Measurements from ENCODE around the gene CDC42SE1.

The CDC42SE1 gene

GRCh38 chr1:151011154-151011850, 48.1 kb downstream of the CDC42SE1 start:
- peak; percentile 62 for DNase-seq
- in situ Hi-C loops (cut with MboI; ENCODE audit: low pct_unique_long_range_greater_than_20kb, low sequenced_read_pairs) = no loop called here

- in situ Hi-C loops (cut with MboI; ENCODE audit: low pct_unique_long_range_greater_than_20kb, low sequenced_read_pairs) = no loop called here
- DNase-seq = no peak
Observed at GRCh38 chr1:151010346-151010726, 49.1 kb downstream of the CDC42SE1 start.

GRCh38 chr1:151009674-151010345, 49.6 kb downstream of the CDC42SE1 start:
- in situ Hi-C loops (cut with MboI; ENCODE audit: low pct_unique_long_range_greater_than_20kb, low sequenced_read_pairs) = no loop called here
- DNase-seq = no peak

GRCh38 chr1:151009206-151009587, 50.2 kb downstream of the CDC42SE1 start:
- in situ Hi-C loops (cut with MboI; ENCODE audit: low pct_unique_long_range_greater_than_20kb, low sequenced_read_pairs) = no loop called here
- no peak for DNase-seq

GRCh38 chr1:151008244-151009205, 50.9 kb downstream of the CDC42SE1 start, which contains the start of gene PRUNE1:
Gene PRUNE1, plus strand, starts transcription at chr1:151008449. Its CDS starts 184 bp downstream, at chr1:151008633.
- DNase-seq = peak; percentile 95
- in situ Hi-C loops (cut with MboI; ENCODE audit: low pct_unique_long_range_greater_than_20kb, low sequenced_read_pairs) = no loop called here

GRCh38 chr1:151007853-151008243, 51.6 kb downstream of the CDC42SE1 start:
- DNase-seq = no peak
- in situ Hi-C loops (cut with MboI; ENCODE audit: low pct_unique_long_range_greater_than_20kb, low sequenced_read_pairs) = no loop called here

GRCh38 chr1:151006327-151007052, 52.9 kb downstream of the CDC42SE1 start, which contains the start of gene MINDY1:
Gene MINDY1, minus strand, starts transcription at chr1:151006902. Its CDS starts 4,285 bp downstream, at chr1:151002617.
- peak; percentile 83 for DNase-seq
- in situ Hi-C loops (cut with MboI; ENCODE audit: low pct_unique_long_range_greater_than_20kb, low sequenced_read_pairs) = no loop called here

GRCh38 chr1:151005729-151006319, 53.6 kb downstream of the CDC42SE1 start:
- in situ Hi-C loops (cut with MboI; ENCODE audit: low pct_unique_long_range_greater_than_20kb, low sequenced_read_pairs) = no loop called here
- no peak for DNase-seq

GRCh38 chr1:151003180-151003579, 56.2 kb downstream of the CDC42SE1 start:
- in situ Hi-C loops (cut with MboI; ENCODE audit: low pct_unique_long_range_greater_than_20kb, low sequenced_read_pairs) = no loop called here
- DNase-seq = peak; percentile 64

GRCh38 chr1:151002611-151003010, 56.8 kb downstream of the CDC42SE1 start:
- no peak for DNase-seq
- in situ Hi-C loops (cut with MboI; ENCODE audit: low pct_unique_long_range_greater_than_20kb, low sequenced_read_pairs) = no loop called here

- DNase-seq = no peak
- in situ Hi-C loops (cut with MboI; ENCODE audit: low pct_unique_long_range_greater_than_20kb, low sequenced_read_pairs) = no loop called here
Observed at GRCh38 chr1:151002051-151002450, 57.4 kb downstream of the CDC42SE1 start.

- peak; percentile 51 for DNase-seq
- in situ Hi-C loops (cut with MboI; ENCODE audit: low pct_unique_long_range_greater_than_20kb, low sequenced_read_pairs) = no loop called here
Observed at GRCh38 chr1:151001602-151002001, 57.8 kb downstream of the CDC42SE1 start.
